Esophagus squamous epithelium (tissue), 5 donors: ENCODE results near the gene AP2A2. TPM values are rescaled to one million over a fixed set of nuclear protein-coding genes. Genes with fewer than 3 reads are reported as not detected.
A peak's percentile ranks its signal among the peaks of the same experiment; 100 is the strongest.

ENCODE experiments used
- DNase-seq: peaks from one replicate; lab custom pipeline; 2025; lab: John Stamatoyannopoulos, UW
- H3K27ac ChIP-seq, 4 donors: fragments of 200-600 bp; sonication (generic); one replicate each; pipeline ENCODE4 v1.5.1; 2016 to 2019; ENCODE audit warnings: mild to moderate bottlenecking in 1 of 4
- H3K27me3 ChIP-seq, 4 donors: fragments of 200-600 bp; sonication (generic); 1 replicate in 3 of 4; 2 replicates in 1 of 4; pipeline versions ENCODE4 v1.5.1 to v1.6.0; 2017 to 2021; ENCODE audit warnings: antibody characterized with exemption in 1 of 4
- H3K36me3 ChIP-seq, 3 donors: fragments of 200-600 bp; sonication (generic); one replicate each; pipeline ENCODE4 v1.5.1; 2016 to 2019
- H3K4me1 ChIP-seq, 3 donors: fragments of 200-600 bp; sonication (generic); one replicate each; pipeline ENCODE4 v1.5.1; 2017 to 2019
- H3K4me3 ChIP-seq, 4 donors: fragments of 200-600 bp; sonication (generic); 1 replicate in 3 of 4; 2 replicates in 1 of 4; pipeline ENCODE4 v1.5.1; 2016 to 2019; ENCODE audit warnings: mild to moderate bottlenecking in 2 of 4, moderate library complexity in 1 of 4
- H3K9me3 ChIP-seq, 3 donors: fragments of 200-600 bp; sonication (generic); one replicate each; pipeline ENCODE4 v1.5.1; 2016 to 2019
- POLR2A ChIP-seq, 4 donors: fragments of 450-650 bp; IDR thresholded peaks; one replicate each; pipeline ENCODE4 v1.6.1; 2017; ENCODE audit warnings: antibody characterized with exemption in 4 of 4, mild to moderate bottlenecking in 4 of 4, moderate library complexity in 3 of 4
- WGBS, 2 donors: methylation state at CpG; one replicate each; pipeline ENCODE4 v1.1.5; 2018; 5-methylcytosine and 5-hydroxymethylcytosine counted together
- intact Hi-C: fragments of 100-400 bp; cut with DNase I; formaldehyde crosslinking; loops from one replicate; pipeline ENCODE4 v1.15.0; 2022
- total RNA-seq, 4 donors: library from RNA; depleted of rRNA; stranded (reverse); fragments of >200 nt; gene quantifications; one replicate each; pipeline ENCODE4 v1.1.0, GENCODE V29; 2016
- TF ChIP-seq, protein P1 (sequence below), 6 experiments: fragments of 450-650 bp in 4 of 6; fragments of 200-600 bp in 2 of 6; sonication (generic) in 2 of 6; IDR thresholded peaks; one replicate each; pipeline ENCODE4 v1.5.1; 2016 to 2019; ENCODE audit warnings: antibody characterized with exemption in 6 of 6, mild to moderate bottlenecking in 4 of 6, moderate library complexity in 4 of 6
- donor health status: DM: yes; HTN: yes; CAD: no.

AP2A2 gene
- total RNA-seq, 4 donors from 2014 or later = 19.8 to 48.6 (median 28.5) TPM

DNA sequence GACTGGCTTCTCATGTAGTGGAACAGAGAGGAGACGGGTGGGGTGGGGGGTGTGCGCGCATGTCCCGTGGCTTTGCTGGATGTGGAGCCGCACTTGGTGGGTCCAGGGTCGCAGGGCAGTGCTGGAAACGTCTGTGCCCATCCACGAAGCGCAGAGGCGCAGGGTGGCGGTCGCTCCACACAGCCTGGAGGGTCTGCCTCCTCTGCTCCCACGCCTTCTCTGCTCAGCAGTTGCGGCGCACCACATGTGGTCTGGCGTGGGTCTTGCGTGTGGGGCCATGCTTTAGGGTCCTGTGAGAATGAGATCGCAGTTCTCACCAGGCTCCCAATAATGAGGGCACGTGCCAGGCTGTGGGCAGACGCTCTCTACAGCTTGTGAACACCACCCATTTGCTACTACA lies 60.2 kb downstream of the AP2A2 start:
- intact Hi-C loops = no loop called here
- H3K27me3 ChIP-seq = no peaks in the 10 kb centered on the region
- H3K27ac ChIP-seq = peak overlapping the region in 1 of 4 donors; percentile 33
- TF ChIP-seq POLR2A (IDR thresholded peaks at IDR 0.05) = no peak
- TF ChIP-seq, protein P1, sequence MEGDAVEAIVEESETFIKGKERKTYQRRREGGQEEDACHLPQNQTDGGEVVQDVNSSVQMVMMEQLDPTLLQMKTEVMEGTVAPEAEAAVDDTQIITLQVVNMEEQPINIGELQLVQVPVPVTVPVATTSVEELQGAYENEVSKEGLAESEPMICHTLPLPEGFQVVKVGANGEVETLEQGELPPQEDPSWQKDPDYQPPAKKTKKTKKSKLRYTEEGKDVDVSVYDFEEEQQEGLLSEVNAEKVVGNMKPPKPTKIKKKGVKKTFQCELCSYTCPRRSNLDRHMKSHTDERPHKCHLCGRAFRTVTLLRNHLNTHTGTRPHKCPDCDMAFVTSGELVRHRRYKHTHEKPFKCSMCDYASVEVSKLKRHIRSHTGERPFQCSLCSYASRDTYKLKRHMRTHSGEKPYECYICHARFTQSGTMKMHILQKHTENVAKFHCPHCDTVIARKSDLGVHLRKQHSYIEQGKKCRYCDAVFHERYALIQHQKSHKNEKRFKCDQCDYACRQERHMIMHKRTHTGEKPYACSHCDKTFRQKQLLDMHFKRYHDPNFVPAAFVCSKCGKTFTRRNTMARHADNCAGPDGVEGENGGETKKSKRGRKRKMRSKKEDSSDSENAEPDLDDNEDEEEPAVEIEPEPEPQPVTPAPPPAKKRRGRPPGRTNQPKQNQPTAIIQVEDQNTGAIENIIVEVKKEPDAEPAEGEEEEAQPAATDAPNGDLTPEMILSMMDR (IDR thresholded peaks at IDR 0.05) = no peak
- no peak overlapping the region for H3K4me3 ChIP-seq
- WGBS, 2 donors = 100% methylated on average over 2 to 4 of the region's 20 CpGs
- H3K4me1 ChIP-seq = peaks cover 3 to 17% (median 10%) of the 10 kb centered on the region in 3 donors
- peaks cover 29 to 100% (median 71%) of the 10 kb centered on the region in 3 donors for H3K36me3 ChIP-seq
- DNase-seq = no peak
- H3K9me3 ChIP-seq = no peaks in the 10 kb centered on the region

DNA sequence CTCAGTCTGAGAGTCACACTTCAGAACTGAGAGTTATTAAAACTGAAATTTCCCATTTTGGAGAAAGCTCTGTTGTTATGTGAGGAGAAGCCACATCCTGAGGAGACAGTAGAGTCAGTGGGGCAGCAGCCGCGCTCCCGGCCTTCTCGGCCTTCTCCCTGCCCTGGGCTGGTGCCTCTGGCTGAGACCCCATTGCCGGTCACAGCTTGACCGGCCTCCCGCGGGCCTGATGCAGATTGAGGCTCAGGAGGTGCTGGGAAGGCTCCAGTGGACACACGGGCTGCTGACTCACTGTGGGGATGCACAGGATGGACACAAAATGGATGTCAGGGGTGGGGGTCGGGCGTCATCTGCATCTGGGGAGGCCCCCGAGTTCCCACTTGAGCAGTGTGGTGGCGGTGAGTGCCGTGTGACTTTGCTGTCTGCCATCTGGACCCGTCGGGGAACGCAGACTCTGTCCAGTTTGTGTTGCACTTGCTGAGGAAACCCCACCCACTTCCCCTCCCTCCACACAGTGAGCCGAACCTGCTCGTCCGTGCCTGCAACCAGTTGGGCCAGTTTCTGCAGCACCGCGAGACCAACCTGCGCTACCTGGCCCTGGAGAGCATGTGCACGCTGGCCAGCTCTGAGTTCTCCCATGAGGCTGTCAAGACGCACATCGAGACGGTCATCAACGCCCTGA lies 60.7 kb downstream of the AP2A2 start:
- Histone ChIP-seq H3K9me3 (no peaks in the 10 kb centered on the region), H3K4me3 (no peak overlapping the region), H3K36me3 (peaks cover 29 to 100% (median 68%) of the 10 kb centered on the region in 3 donors), H3K27ac (peak overlapping the region in 1 of 4 donors; percentile 33), H3K27me3 (no peaks in the 10 kb centered on the region), H3K4me1 (peaks cover 3 to 17% (median 10%) of the 10 kb centered on the region in 3 donors)
- intact Hi-C loops = no loop called here
- no peak for DNase-seq
- TF ChIP-seq, protein P1 (IDR thresholded peaks at IDR 0.05) = no peak
- WGBS, 2 donors = 32 to 74% methylated on average over 6 to 8 of the region's 28 CpGs

DNA sequence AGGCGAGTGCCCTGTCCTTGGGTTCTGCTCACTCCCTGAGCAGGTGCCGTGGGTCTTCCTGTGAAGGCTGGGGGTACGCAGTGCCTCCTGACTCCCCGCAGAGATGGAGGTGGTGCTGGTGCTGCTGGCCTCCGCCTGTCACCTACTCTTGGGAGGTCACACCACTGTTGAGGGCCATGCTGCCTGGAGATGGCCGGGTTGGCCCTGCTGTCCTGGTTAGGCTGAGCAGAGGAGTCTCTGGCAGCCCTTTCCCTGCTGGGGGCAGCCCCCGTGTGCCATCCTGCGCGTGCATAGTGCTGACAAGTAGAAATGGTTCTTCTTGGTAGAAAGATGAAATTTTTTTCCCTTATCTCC lies 61.3 kb downstream of the AP2A2 start:
- H3K4me1 ChIP-seq = peaks cover 3 to 20% (median 10%) of the 10 kb centered on the region in 3 donors
- TF ChIP-seq POLR2A (IDR thresholded peaks at IDR 0.05) = no peak
- TF ChIP-seq, protein P1 (IDR thresholded peaks at IDR 0.05) = no peak
- WGBS, 2 donors = 93% methylated on average over 3 of the region's 9 CpGs; no CpG with 5 or more reads in 1 of the 2 donors
- DNase-seq = no peak
- H3K27me3 ChIP-seq = no peaks in the 10 kb centered on the region
- peaks cover 29 to 100% (median 64%) of the 10 kb centered on the region in 3 donors for H3K36me3 ChIP-seq
- H3K4me3 ChIP-seq = no peak overlapping the region
- no peak overlapping the region for H3K27ac ChIP-seq
- H3K9me3 ChIP-seq = no peaks in the 10 kb centered on the region
- intact Hi-C loops = no loop called here

DNA sequence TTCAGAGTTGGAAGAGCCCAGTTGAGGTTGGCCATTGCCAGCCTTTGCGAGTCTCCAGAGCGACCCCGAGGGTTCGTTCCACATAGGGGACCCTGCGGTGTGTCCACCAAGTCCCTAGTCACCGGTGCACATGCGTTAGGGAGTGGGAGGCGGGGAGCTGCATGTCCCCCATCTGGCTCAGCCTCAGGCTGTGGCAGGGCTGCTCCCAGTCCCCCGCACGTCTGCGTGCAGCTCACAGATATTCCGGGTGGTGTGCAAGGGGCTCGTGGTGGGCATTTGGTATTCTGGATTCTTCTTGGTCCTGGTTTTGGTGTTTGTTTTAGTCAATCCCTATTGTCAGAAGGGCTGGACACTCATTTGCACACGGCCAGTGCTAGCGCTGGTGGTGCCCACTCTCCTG lies 62.0 kb downstream of the AP2A2 start:
- intact Hi-C loops = no loop called here
- Histone ChIP-seq H3K4me3 (no peak overlapping the region), H3K4me1 (peaks cover 3 to 27% (median 10%) of the 10 kb centered on the region in 3 donors), H3K9me3 (no peaks in the 10 kb centered on the region), H3K27me3 (no peaks in the 10 kb centered on the region), H3K27ac (no peak overlapping the region), H3K36me3 (peaks cover 32 to 100% (median 68%) of the 10 kb centered on the region in 3 donors)
- no peak for TF ChIP-seq POLR2A (IDR thresholded peaks at IDR 0.05)
- TF ChIP-seq, protein P1 (IDR thresholded peaks at IDR 0.05) = no peak
- no peak for DNase-seq
- 97 to 98% methylated on average over 14 of the region's 15 CpGs for WGBS, 2 donors

DNA sequence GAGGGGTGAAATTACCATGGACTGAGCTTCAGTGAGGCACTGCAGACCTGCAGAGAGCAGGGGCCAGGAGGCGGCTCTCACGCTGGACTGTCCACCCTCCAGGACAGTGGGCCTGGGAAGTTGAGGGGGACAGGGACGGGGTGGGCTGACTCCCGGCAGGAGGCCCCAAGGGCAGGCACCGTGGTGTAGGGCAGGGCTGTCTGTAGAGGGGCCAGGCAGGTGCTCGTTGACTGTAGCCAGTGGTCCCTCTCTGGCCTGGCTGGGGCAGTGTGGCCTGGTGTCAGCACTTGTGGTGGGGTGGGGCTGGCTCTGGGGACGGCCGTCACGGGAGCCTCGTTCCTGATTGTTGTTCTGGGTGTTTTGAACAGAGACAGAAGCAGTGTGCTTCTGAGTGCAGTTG lies 64.4 kb downstream of the AP2A2 start:
- WGBS, 2 donors = 68 to 80% methylated on average over 4 to 10 of the region's 10 CpGs
- no peak for DNase-seq
- H3K27ac ChIP-seq = no peak overlapping the region
- H3K4me3 ChIP-seq = no peak overlapping the region
- intact Hi-C loops = no loop called here
- TF ChIP-seq, protein P1 (IDR thresholded peaks at IDR 0.05) = no peak
- no peak for TF ChIP-seq POLR2A (IDR thresholded peaks at IDR 0.05)
- peaks cover 43 to 100% (median 77%) of the 10 kb centered on the region in 3 donors for H3K36me3 ChIP-seq
- H3K9me3 ChIP-seq = no peaks in the 10 kb centered on the region
- H3K27me3 ChIP-seq = no peaks in the 10 kb centered on the region
- H3K4me1 ChIP-seq = peaks cover 3 to 33% (median 13%) of the 10 kb centered on the region in 3 donors
